Mesenchymal stem cell (in vitro differentiated cells and primary cell): Measurements from ENCODE around the gene APOBEC4.
A peak's percentile ranks its signal among the peaks of the same experiment; 100 is the strongest.

Experiments used
- DNase-seq: peaks from one replicate; pipeline ENCODE4 v3.0.0-alpha.2; 2013
- H2AFZ ChIP-seq: one replicate; pipeline ENCODE4 v1.6.1; 2013; ENCODE audit warnings: low read depth, mild to moderate bottlenecking, control low read depth, inconsistent platforms, low read length, moderate library complexity
- H2AK5ac ChIP-seq: 2 replicates; pipeline ENCODE4 v1.6.1; 2013; ENCODE audit warnings: low read length, moderate library complexity, mild to moderate bottlenecking, inconsistent platforms; ENCODE audit not compliant: severe bottlenecking
- H2BK120ac ChIP-seq: one replicate; pipeline ENCODE4 v1.6.1; 2013; ENCODE audit warnings: low read depth, mild to moderate bottlenecking, inconsistent platforms, low read length, moderate library complexity
- H2BK12ac ChIP-seq, 2 experiments: one replicate each; pipeline ENCODE4 v1.6.1; 2013; ENCODE audit warnings: inconsistent platforms in 2 of 2, low read length in 2 of 2, mild to moderate bottlenecking in 2 of 2, moderate library complexity in 2 of 2, control low read depth in 1 of 2
- H2BK15ac ChIP-seq: one replicate; pipeline ENCODE4 v1.6.1; 2013; ENCODE audit warnings: mild to moderate bottlenecking, low read depth, inconsistent platforms; ENCODE audit not compliant: poor library complexity, severe bottlenecking
- H2BK5ac ChIP-seq: 2 replicates; pipeline ENCODE4 v1.6.1; 2013; ENCODE audit warnings: low read depth, mild to moderate bottlenecking, low read length, control low read depth, inconsistent platforms; ENCODE audit not compliant: poor library complexity, severe bottlenecking
- H3K14ac ChIP-seq, 2 experiments: one replicate each; pipeline ENCODE4 v1.6.1; 2013; ENCODE audit warnings: inconsistent platforms in 2 of 2, low read length in 2 of 2, control low read depth in 1 of 2, mild to moderate bottlenecking in 1 of 2, moderate library complexity in 1 of 2
- H3K18ac ChIP-seq, 2 experiments: one replicate each; pipeline ENCODE4 v1.6.1; 2013; ENCODE audit warnings: inconsistent platforms in 2 of 2, low read length in 2 of 2, control low read depth in 1 of 2, low read depth in 1 of 2, mild to moderate bottlenecking in 1 of 2
- H3K23ac ChIP-seq, 2 experiments: one replicate each; pipeline ENCODE4 v1.6.1; 2013; ENCODE audit warnings: inconsistent platforms in 2 of 2, low read length in 2 of 2, mild to moderate bottlenecking in 2 of 2, moderate library complexity in 2 of 2, control low read depth in 1 of 2
- H3K27ac ChIP-seq: 2 replicates; pipeline ENCODE4 v1.5.1; 2013; ENCODE audit warnings: mild to moderate bottlenecking, moderate library complexity, low read length, control low read depth, inconsistent platforms; ENCODE audit not compliant: poor library complexity, severe bottlenecking
- H3K27me3 ChIP-seq, 2 experiments: 2 replicates each; pipeline versions ENCODE4 v1.6.1 to v1.7.0; 2013; ENCODE audit warnings: low read length in 2 of 2, mild to moderate bottlenecking in 2 of 2, moderate library complexity in 2 of 2, control low read depth in 1 of 2, inconsistent platforms in 1 of 2; ENCODE audit not compliant: control insufficient read depth in 1 of 2, insufficient read depth in 1 of 2
- H3K36me3 ChIP-seq, 2 experiments: 2 replicates each; pipeline versions ENCODE4 v1.6.1 to v1.7.0; 2013; ENCODE audit warnings: low read length in 2 of 2, control low read depth in 1 of 2, inconsistent platforms in 1 of 2, low read depth in 1 of 2, mild to moderate bottlenecking in 1 of 2; ENCODE audit not compliant: insufficient read depth in 2 of 2, control insufficient read depth in 1 of 2
- H3K4ac ChIP-seq, 2 experiments: one replicate each; pipeline ENCODE4 v1.6.1; 2013; ENCODE audit warnings: inconsistent platforms in 2 of 2, low read length in 2 of 2, mild to moderate bottlenecking in 2 of 2, moderate library complexity in 2 of 2, control low read depth in 1 of 2, low read depth in 1 of 2
- H3K4me1 ChIP-seq: 2 replicates; pipeline ENCODE4 v1.6.1; 2013; ENCODE audit warnings: low read depth, low read length, control low read depth; ENCODE audit not compliant: control insufficient read depth, insufficient read depth
- H3K4me2 ChIP-seq: 2 replicates; pipeline ENCODE4 v1.6.1; 2013; ENCODE audit warnings: low read length, mild to moderate bottlenecking, inconsistent platforms; ENCODE audit not compliant: poor library complexity, severe bottlenecking
- H3K4me3 ChIP-seq, 2 experiments: 2 replicates each; pipeline versions ENCODE4 v1.5.1 to v1.7.0; 2013; ENCODE audit warnings: low read length in 2 of 2, mild to moderate bottlenecking in 2 of 2, control low read depth in 1 of 2, low read depth in 1 of 2; ENCODE audit not compliant: insufficient read depth in 1 of 2
- H3K79me1 ChIP-seq: replicated peaks from 2 replicates; pipeline ENCODE4 v1.6.1; 2013; ENCODE audit warnings: mild to moderate bottlenecking, control low read depth, low read length, inconsistent platforms; ENCODE audit not compliant: poor library complexity, severe bottlenecking
- H3K9ac ChIP-seq: 2 replicates; pipeline ENCODE4 v1.7.0; 2013; ENCODE audit warnings: mild to moderate bottlenecking, low read length, moderate library complexity
- H3K9me3 ChIP-seq: 2 replicates; pipeline ENCODE4 v1.7.0; 2013; ENCODE audit warnings: mild to moderate bottlenecking, low read length; ENCODE audit not compliant: control insufficient read depth
- H4K8ac ChIP-seq: one replicate; pipeline ENCODE4 v1.6.1; 2013; ENCODE audit warnings: inconsistent platforms, mild to moderate bottlenecking, low read length, moderate library complexity
- H4K91ac ChIP-seq: one replicate; pipeline ENCODE4 v1.6.1; 2013; ENCODE audit warnings: mild to moderate bottlenecking, low read length, inconsistent platforms
- WGBS: methylation state at CpG from one replicate; pipeline ENCODE4 v1.1.7; 2013; ENCODE audit warnings: mixed read lengths; 5-methylcytosine and 5-hydroxymethylcytosine counted together

Gene APOBEC4

GRCh38 chr1:183694066-183694465 is 41.0 kb upstream of the APOBEC4 start:
- Histone ChIP-seq H2AFZ (no peak overlapping the region), H2AK5ac (no peak overlapping the region), H4K91ac (no peak overlapping the region), H4K8ac (no peak overlapping the region), H3K4me2 (no peak overlapping the region), H2BK12ac (no peak overlapping the region), H2BK5ac (no peak overlapping the region), H3K4ac (no peak overlapping the region), H3K36me3 (no peaks in the 10 kb centered on the region), H3K18ac (no peak overlapping the region), H2BK15ac (no peak overlapping the region), H3K79me1 (peaks cover 6% of the 10 kb centered on the region), H3K4me1 (peaks cover 4% of the 10 kb centered on the region), H3K4me3 (no peak overlapping the region), H3K27ac (no peak overlapping the region), H3K27me3 (no peaks in the 10 kb centered on the region), H3K9me3 (no peaks in the 10 kb centered on the region), H3K14ac (no peak overlapping the region), H2BK120ac (no peak overlapping the region), H3K9ac (no peak overlapping the region), H3K23ac (no peak overlapping the region)
- no peak for DNase-seq
- WGBS: 0% methylated on average over 1 of the region's 1 CpG

- Histone ChIP-seq H4K8ac (no peak overlapping the region), H3K23ac (no peak overlapping the region), H3K18ac (peak overlapping the region in 1 of 2 experiments; percentile 28), H3K4ac (no peak overlapping the region), H2AK5ac (no peak overlapping the region), H2BK5ac (no peak overlapping the region), H2BK12ac (peak overlapping the region in 1 of 2 experiments; percentile 17), H3K36me3 (no peaks in the 10 kb centered on the region), H2AFZ (no peak overlapping the region), H3K14ac (no peak overlapping the region), H3K4me2 (no peak overlapping the region), H3K9ac (no peak overlapping the region), H3K4me1 (peaks cover 4% of the 10 kb centered on the region), H2BK15ac (no peak overlapping the region), H3K79me1 (peaks cover 6% of the 10 kb centered on the region), H3K4me3 (no peak overlapping the region), H2BK120ac (no peak overlapping the region), H3K9me3 (no peaks in the 10 kb centered on the region), H3K27ac (no peak overlapping the region), H3K27me3 (no peaks in the 10 kb centered on the region), H4K91ac (no peak overlapping the region)
- DNase-seq: no peak
These were observed 40.4 kb upstream of the APOBEC4 start for GRCh38 chr1:183693521-183693920.

GRCh38 chr1:183689762-183690204 is 36.7 kb upstream of the APOBEC4 start:
- H4K8ac ChIP-seq: no peak overlapping the region

GRCh38 chr1:183688341-183689060 is 35.4 kb upstream of the APOBEC4 start:
- Histone ChIP-seq H3K4me2 (no peak overlapping the region), H2BK12ac (no peak overlapping the region), H2AK5ac (no peak overlapping the region), H3K27me3 (no peaks in the 10 kb centered on the region), H2AFZ (no peak overlapping the region), H3K23ac (no peak overlapping the region), H3K14ac (no peak overlapping the region), H3K27ac (no peak overlapping the region), H2BK15ac (no peak overlapping the region), H2BK5ac (no peak overlapping the region), H3K79me1 (peaks cover 5% of the 10 kb centered on the region), H3K18ac (no peak overlapping the region), H3K4me1 (no peaks in the 10 kb centered on the region), H3K4me3 (no peak overlapping the region), H3K4ac (no peak overlapping the region), H3K36me3 (no peaks in the 10 kb centered on the region), H3K9me3 (no peaks in the 10 kb centered on the region), H3K9ac (peak overlapping the region; percentile 20), H4K8ac (no peak overlapping the region), H2BK120ac (no peak overlapping the region), H4K91ac (no peak overlapping the region)
- WGBS: no CpG with 5 or more reads among the region's 2 CpGs
- no peak for DNase-seq

More at GRCh38 chr1:183689762-183690204, 36.7 kb upstream of the APOBEC4 start:
- no peaks in the 10 kb centered on the region for H3K36me3 ChIP-seq
- H4K91ac ChIP-seq: no peak overlapping the region
- H3K18ac ChIP-seq: peak overlapping the region in 1 of 2 experiments; percentile 21
- peaks cover 5% of the 10 kb centered on the region for H3K79me1 ChIP-seq
- no peaks in the 10 kb centered on the region for H3K27me3 ChIP-seq
- H3K4ac ChIP-seq: no peak overlapping the region
- H2BK12ac ChIP-seq: no peak overlapping the region
- no peak overlapping the region for H3K14ac ChIP-seq
- no peak overlapping the region for H2BK15ac ChIP-seq
- DNase-seq: no peak
- no peak overlapping the region for H2BK120ac ChIP-seq
- no peak overlapping the region for H2BK5ac ChIP-seq
- no peaks in the 10 kb centered on the region for H3K4me1 ChIP-seq
- no peak overlapping the region for H2AFZ ChIP-seq
- no peak overlapping the region for H3K4me2 ChIP-seq
- H3K23ac ChIP-seq: no peak overlapping the region
- H2AK5ac ChIP-seq: no peak overlapping the region
- no peaks in the 10 kb centered on the region for H3K9me3 ChIP-seq
- no peak overlapping the region for H3K27ac ChIP-seq
- H3K4me3 ChIP-seq: no peak overlapping the region
- H3K9ac ChIP-seq: no peak overlapping the region
